Measurements from ENCODE around the gene SLC13A5. TPM values are rescaled to one million over a fixed set of nuclear protein-coding genes. Genes with fewer than 3 reads are reported as not detected.

SLC13A5 gene
- total RNA-seq, 4 donors from 2014 or later = 0.29 to 2.3 (median 1.3) TPM

DNA sequence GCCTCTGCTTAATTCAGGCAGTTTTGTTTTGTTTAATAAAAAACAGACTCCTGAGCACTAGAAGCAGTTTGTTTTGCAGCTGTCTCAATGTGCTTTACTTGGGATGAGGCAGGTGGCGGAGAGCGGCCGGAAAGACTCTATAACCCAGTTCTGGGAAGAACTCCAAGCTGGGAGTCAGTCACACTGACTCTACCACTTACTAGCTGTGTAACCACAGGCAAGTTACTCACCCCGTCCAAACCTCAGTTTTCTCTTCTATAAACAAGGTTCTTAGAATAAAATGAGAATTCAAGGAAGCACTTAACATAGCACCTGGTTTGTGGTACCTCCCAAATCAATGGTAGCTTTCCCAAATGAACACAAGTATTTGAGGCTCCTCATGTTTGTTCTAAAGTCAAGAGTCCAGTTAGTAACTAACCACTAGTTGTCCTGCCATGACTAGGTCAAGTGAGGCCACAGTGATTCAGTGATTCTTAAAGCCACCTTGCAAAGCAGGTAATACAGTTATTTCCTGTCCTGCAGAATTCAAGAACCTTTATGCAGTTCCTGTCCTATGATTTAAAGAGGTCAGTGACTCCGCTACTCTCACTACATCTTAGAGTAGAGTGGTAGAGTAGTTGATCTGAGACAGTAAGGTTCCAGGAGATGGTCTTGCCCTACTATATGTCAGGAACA is 69.6 kb downstream of the SLC13A5 start:
- intact Hi-C loops (cut with DNase I) = loop anchor here (10.0 kb wide), 1 partner anchor 89 kb away; the partner anchor contains the start of gene PITPNM3

DNA sequence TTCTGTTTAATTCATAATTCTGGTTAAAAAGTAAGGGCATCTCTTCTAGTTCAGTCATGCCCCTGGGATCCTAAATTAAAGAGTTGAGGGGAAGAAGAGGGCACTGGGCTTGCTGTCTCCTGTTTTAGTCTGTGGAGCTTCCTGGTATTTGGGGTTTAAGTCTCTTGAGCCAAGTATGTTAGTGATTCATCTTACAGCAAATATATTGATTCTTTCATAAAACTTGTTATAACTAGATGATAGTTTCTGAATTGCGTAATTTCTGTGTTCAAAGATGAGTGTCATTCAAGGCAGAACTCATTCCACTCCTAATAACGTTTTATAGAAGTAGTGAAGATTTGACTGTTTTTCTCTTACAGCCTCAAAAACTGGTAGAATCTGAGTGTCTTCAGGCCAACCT is 70.6 kb downstream of the SLC13A5 start:
- H3K27ac ChIP-seq = peak overlapping the region; percentile 91 to 94 (median 93)
- H3K4me3 ChIP-seq = peak overlapping the region; percentile 67 to 94 (median 88)
- TF ChIP-seq CTCF (IDR thresholded peaks at IDR 0.05) (no peak), POLR2A (IDR thresholded peaks at IDR 0.05) (no peak)
- H3K9me3 ChIP-seq = no peaks in the 10 kb centered on the region
- intact Hi-C loops (cut with DNase I) = loop anchor here (10.0 kb wide), 1 partner anchor 88 kb away; the partner anchor contains the start of gene PITPNM3
- H3K27me3 ChIP-seq = no peaks in the 10 kb centered on the region
- peaks cover 19 to 74% (median 37%) of the 10 kb centered on the region in 3 donors for H3K4me1 ChIP-seq
- WGBS, 2 donors = 18 to 54% methylated on average over 2 of the region's 2 CpGs
- DNase-seq = no peak
- H3K36me3 ChIP-seq = peaks cover 0 to 49% (median 0%) of the 10 kb centered on the region in 3 donors

More for the DNA sequence above, 69.6 kb downstream of the SLC13A5 start:
- Histone ChIP-seq H3K4me1 (peaks cover 14 to 74% (median 34%) of the 10 kb centered on the region in 3 donors), H3K36me3 (peaks cover 0 to 59% (median 0%) of the 10 kb centered on the region in 3 donors), H3K4me3 (peak overlapping the region in 2 of 4 donors; percentile 67 to 94), H3K27ac (peak overlapping the region; percentile 10 to 94 (median 92)), H3K27me3 (no peaks in the 10 kb centered on the region), H3K9me3 (no peaks in the 10 kb centered on the region)
- no peak for DNase-seq
- no peak for TF ChIP-seq CTCF (IDR thresholded peaks at IDR 0.05)
- no peak for TF ChIP-seq POLR2A (IDR thresholded peaks at IDR 0.05)
- 29 to 60% methylated on average over 5 of the region's 5 CpGs for WGBS, 2 donors

DNA sequence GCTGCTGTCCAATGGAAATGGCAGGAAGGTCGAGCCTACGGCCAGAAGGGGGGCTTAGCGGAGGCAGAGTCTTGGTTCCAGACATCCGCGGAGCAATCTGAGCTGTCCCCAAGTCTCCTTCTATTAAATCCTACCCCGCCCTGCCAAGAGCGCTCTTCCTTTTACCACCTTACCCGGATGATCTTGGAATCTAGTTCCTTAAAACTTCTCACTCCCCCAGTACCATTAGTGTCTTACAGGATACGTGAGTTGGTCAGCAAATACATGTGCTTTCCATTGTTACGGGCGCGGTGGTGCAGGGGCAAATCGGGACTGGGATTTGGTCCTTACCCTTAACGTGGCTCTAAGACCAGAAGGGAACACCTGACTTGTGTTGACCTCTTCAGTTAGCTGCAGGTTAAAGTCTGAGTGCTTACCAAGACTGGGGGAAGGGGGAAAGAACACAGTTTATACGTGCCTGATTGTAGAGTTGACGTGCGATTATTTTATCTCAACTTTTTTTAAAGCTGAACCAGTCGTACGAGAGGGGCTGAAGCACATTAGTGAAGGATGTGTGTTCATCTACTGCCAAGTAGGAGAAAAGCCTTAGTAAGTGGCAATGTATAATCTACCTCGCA is 71.8 kb downstream of the SLC13A5 start:
- Histone ChIP-seq H3K9me3 (no peaks in the 10 kb centered on the region), H3K4me1 (peaks cover 19 to 70% (median 37%) of the 10 kb centered on the region in 3 donors), H3K27me3 (no peaks in the 10 kb centered on the region), H3K36me3 (peaks cover 0 to 37% (median 0%) of the 10 kb centered on the region in 3 donors), H3K27ac (peak overlapping the region; percentile 91 to 94 (median 93)), H3K4me3 (peak overlapping the region; percentile 67 to 94 (median 88))
- no peak for DNase-seq
- intact Hi-C loops (cut with DNase I) = loop anchor here (10.0 kb wide), 1 partner anchor 87 kb away; the partner anchor contains the start of gene PITPNM3
- whole genome bisulfite sequencing, 2 donors = 2% methylated on average over 15 to 20 of the region's 20 CpGs
- TF ChIP-seq POLR2A (IDR thresholded peaks at IDR 0.05) (no peak), CTCF (IDR thresholded peaks at IDR 0.05) (peak in 1 of 6 experiments; percentile 2)

GRCh38 chr17:6640536-6641246 is 72.5 kb downstream of the SLC13A5 start, which contains the start of the genes KIAA0753 and TXNDC17:
KIAA0753 (minus strand) TSS chr17:6640711; CDS start chr17:6635103, 5,608 bp downstream.
TXNDC17 (plus strand) TSS chr17:6641060; CDS start chr17:6641083, 23 bp downstream.
- Histone ChIP-seq H3K27ac (peak within 1 kb of the TSS; percentile 91 to 94 (median 93)), H3K27me3 (no peaks in the 10 kb centered on the region), H3K4me1 (peaks cover 19 to 68% (median 37%) of the 10 kb centered on the region in 3 donors), H3K9me3 (no peaks in the 10 kb centered on the region), H3K4me3 (peak within 1 kb of the TSS; percentile 67 to 94 (median 88)), H3K36me3 (peaks cover 0 to 30% (median 0%) of the 10 kb centered on the region in 3 donors)
- 0% methylated on average over 7 to 21 of the region's 52 CpGs for WGBS, 2 donors
- peak; percentile 51 for DNase-seq
- TF ChIP-seq CTCF (IDR thresholded peaks at IDR 0.05) = no peak
- TF ChIP-seq POLR2A (IDR thresholded peaks at IDR 0.05) = peak in 3 of 4 donors; percentile 26 to 94 (median 85)
- intact Hi-C loops (cut with DNase I) = loop anchor here (10.0 kb wide), 1 partner anchor 86 kb away; the partner anchor contains the start of gene PITPNM3
